Vagina (tissue), 2 donors: Measurements from ENCODE around the gene ZBTB47.

Source experiments
- CTCF ChIP-seq, 3 experiments: fragments of 450-650 bp in 2 of 3; fragments of 200-600 bp in 1 of 3; sonication (generic) in 1 of 3; IDR thresholded peaks; one replicate each; pipeline ENCODE4 v1.5.1; 2017 to 2019; ENCODE audit warnings: antibody characterized with exemption in 3 of 3, mild to moderate bottlenecking in 2 of 3, moderate library complexity in 2 of 3
- POLR2A ChIP-seq, 2 donors: fragments of 450-650 bp; IDR thresholded peaks; one replicate each; pipeline ENCODE4 v1.6.1; 2017; ENCODE audit warnings: antibody characterized with exemption in 2 of 2, mild to moderate bottlenecking in 2 of 2, moderate library complexity in 2 of 2
- POLR2AphosphoS5 ChIP-seq, 2 donors: sonication (generic); formaldehyde crosslinking; IDR thresholded peaks; one replicate each; pipeline ENCODE4 v1.9.0; 2017; ENCODE audit warnings: antibody characterized with exemption in 2 of 2, mild to moderate bottlenecking in 2 of 2, low read depth in 1 of 2; ENCODE audit not compliant: insufficient read depth in 1 of 2

DNA sequence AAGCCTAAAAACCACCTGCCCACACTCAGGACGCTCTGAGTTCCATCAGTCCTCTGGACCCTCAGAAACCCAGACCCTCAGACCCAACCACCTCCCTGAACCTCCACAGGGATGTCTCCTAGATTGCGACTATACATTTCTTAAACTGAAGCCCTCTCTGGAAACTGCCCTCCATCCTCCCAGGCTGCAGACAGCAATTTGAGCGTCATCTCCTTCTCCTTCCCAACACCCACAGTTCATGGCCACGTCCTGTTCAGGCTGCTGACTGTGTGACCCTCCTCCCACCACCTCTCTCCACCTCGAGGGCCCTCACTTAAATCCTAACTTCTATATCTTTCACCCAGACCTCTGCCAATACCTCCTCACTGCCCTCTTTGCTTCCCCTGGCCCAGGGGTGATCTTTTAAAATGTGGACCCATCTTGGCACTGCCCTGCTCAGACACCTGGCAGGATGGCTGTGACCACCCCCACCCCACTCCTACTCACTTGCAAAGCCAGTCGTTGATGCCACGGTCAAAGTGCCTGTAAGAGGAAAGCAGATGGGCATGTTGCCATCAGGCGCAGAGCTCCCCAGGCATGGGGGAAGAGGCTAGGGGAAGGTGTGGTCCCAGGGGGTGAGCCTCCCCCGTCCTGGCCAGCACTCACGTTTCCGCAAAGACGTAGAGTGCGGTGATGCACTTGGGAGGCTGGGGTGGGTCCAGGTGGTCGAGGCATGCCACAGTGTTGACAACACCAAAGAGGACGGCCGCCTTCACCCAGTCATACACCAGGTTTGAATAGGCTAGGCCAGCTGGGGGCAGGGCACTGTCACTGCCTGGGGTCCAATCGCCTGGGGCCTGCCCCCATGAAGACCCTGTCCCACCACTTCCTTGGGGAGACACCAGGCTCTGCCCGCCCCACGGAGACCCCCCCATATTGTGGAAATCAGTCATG is 43.1 kb downstream of the ZBTB47 start:
- TF ChIP-seq POLR2A (IDR thresholded peaks at IDR 0.05) (no peak), CTCF (IDR thresholded peaks at IDR 0.05) (no peak), POLR2AphosphoS5 (IDR thresholded peaks at IDR 0.05; ENCODE audit: insufficient read depth in 1 of 2, low read depth in 1 of 2) (no peak)
